Liver (tissue), 9 donors: ENCODE data around the gene SPATS2. TPM values are rescaled to one million over a fixed set of nuclear protein-coding genes. Genes with fewer than 3 reads are reported as not detected.
"Not testable (repeated sequence)": the region's sequence is repeated elsewhere in the genome, so short reads cannot be mapped to it uniquely, and the experiment has no call there.

Source experiments
- DNase-seq: peaks from one replicate; pipeline ENCODE4 v3.0.0-alpha.2; 2017; ENCODE audit warnings: low spot score
- H3K27ac ChIP-seq, 2 donors: one replicate each; pipeline ENCODE4 v1.7.0; 2013; ENCODE audit warnings: inconsistent platforms in 2 of 2, low read length in 2 of 2, control low read depth in 1 of 2, low read depth in 1 of 2, mild to moderate bottlenecking in 1 of 2
- H3K27me3 ChIP-seq, 4 donors: one replicate each; pipeline versions ENCODE4 v1.6.1 to v1.7.0; 2013; ENCODE audit warnings: low read length in 3 of 4, inconsistent platforms in 1 of 4, mild to moderate bottlenecking in 1 of 4, moderate library complexity in 1 of 4; ENCODE audit not compliant: control insufficient read depth in 4 of 4, insufficient read depth in 4 of 4
- H3K36me3 ChIP-seq, 4 donors: one replicate each; pipeline versions ENCODE4 v1.6.1 to v1.7.0; 2013; ENCODE audit warnings: low read length in 3 of 4, mild to moderate bottlenecking in 3 of 4, low read depth in 1 of 4, moderate library complexity in 1 of 4; ENCODE audit not compliant: control insufficient read depth in 4 of 4, insufficient read depth in 3 of 4
- H3K4me1 ChIP-seq, 4 donors: one replicate each; pipeline versions ENCODE4 v1.6.1 to v1.7.0; 2013; ENCODE audit warnings: low read length in 3 of 4, mild to moderate bottlenecking in 3 of 4, moderate library complexity in 1 of 4; ENCODE audit not compliant: control insufficient read depth in 4 of 4, insufficient read depth in 4 of 4
- H3K4me3 ChIP-seq, 3 donors: one replicate each; pipeline versions ENCODE4 v1.6.1 to v1.7.0; 2013; ENCODE audit warnings: low read length in 3 of 3, control low read depth in 1 of 3, low read depth in 1 of 3, mild to moderate bottlenecking in 1 of 3
- H3K9ac ChIP-seq, 2 donors: one replicate each; pipeline ENCODE4 v1.7.0; 2013; ENCODE audit warnings: low read length in 2 of 2, mild to moderate bottlenecking in 2 of 2, moderate library complexity in 2 of 2, control low read depth in 1 of 2, low read depth in 1 of 2
- H3K9me3 ChIP-seq, 4 donors: one replicate each; pipeline versions ENCODE4 v1.6.1 to v1.7.0; 2013; ENCODE audit warnings: low read length in 3 of 4; ENCODE audit not compliant: control insufficient read depth in 4 of 4
- ATF3 ChIP-seq: IDR thresholded peaks from 2 replicates; pipeline ENCODE4 v1.6.1; 2016; ENCODE audit warnings: antibody characterized with exemption
- CTCF ChIP-seq: fragments of 150-350 bp; IDR thresholded peaks from 2 replicates; pipeline ENCODE4 v1.5.1; 2017; ENCODE audit warnings: improper control_type of control experiment, low read depth, low read length; ENCODE audit not compliant: missing input control
- EGR1 ChIP-seq, 2 donors: IDR thresholded peaks; 2 replicates each; pipeline ENCODE4 v1.6.1; 2016 to 2018; ENCODE audit warnings: antibody characterized with exemption in 2 of 2, low read depth in 2 of 2
- FOXA2 ChIP-seq: IDR thresholded peaks from 2 replicates; pipeline ENCODE4 v1.6.1; 2016; ENCODE audit warnings: antibody characterized with exemption
- GABPA ChIP-seq, 2 donors: IDR thresholded peaks in 1 of 2; conservative IDR thresholded peaks in 1 of 2; 2 replicates each; pipeline ENCODE4 v1.6.1; 2016; ENCODE audit warnings: antibody characterized with exemption in 2 of 2, mild to moderate bottlenecking in 1 of 2, moderate library complexity in 1 of 2
- JUND ChIP-seq, 2 donors: IDR thresholded peaks; 2 replicates each; pipeline ENCODE4 v1.6.1; 2016; ENCODE audit warnings: antibody characterized with exemption in 2 of 2
- NR2F2 ChIP-seq: IDR thresholded peaks from 2 replicates; pipeline ENCODE4 v1.6.1; 2016; ENCODE audit warnings: antibody characterized with exemption
- RAD21 ChIP-seq, 2 donors: IDR thresholded peaks; 2 replicates each; pipeline ENCODE4 v1.6.1; 2016; ENCODE audit warnings: antibody characterized with exemption in 2 of 2, mild to moderate bottlenecking in 2 of 2
- RXRA ChIP-seq, 2 donors: IDR thresholded peaks; 2 replicates each; pipeline ENCODE4 v1.6.1; 2017 to 2018; ENCODE audit warnings: antibody characterized with exemption in 2 of 2, mild to moderate bottlenecking in 1 of 2
- WGBS: extraction: QIAGEN DNeasy Blood & Tissue Kit; methylation state at CpG from one replicate; pipeline ENCODE4 v1.1.7; 2013; 5-methylcytosine and 5-hydroxymethylcytosine counted together
- polyA plus RNA-seq, 2 donors: library from polyadenylated mRNA; stranded (reverse) in 1 of 2; unstranded in 1 of 2; fragments of 200-250 nt in 1 of 2; fragments of >200 nt in 1 of 2; fragmentation: Nextera tagmentation in 1 of 2; extraction: Ambion mirVana in 1 of 2; gene quantifications; one replicate each; pipeline versions ENCODE4 v1.2.1 to v1.2.3, GENCODE V29; 2013 to 2015
- total RNA-seq, 2 donors: library from RNA; depleted of rRNA; stranded (reverse); fragments of >200 nt; gene quantifications; one replicate each; pipeline ENCODE4 v1.2.3, GENCODE V29; 2014
- TF ChIP-seq, protein P1 (sequence below): IDR thresholded peaks from 2 replicates; pipeline ENCODE4 v1.6.1; 2016; ENCODE audit warnings: antibody characterized with exemption
- TF ChIP-seq, protein P2 (sequence below): IDR thresholded peaks from 2 replicates; pipeline ENCODE4 v1.6.1; 2016; ENCODE audit warnings: antibody characterized with exemption
- donor health status: healthy.
- donor health status: healthy.
- donor health status: healthy.
- donor health status: healthy.
- donor health status: healthy.

SPATS2 gene
- total and polyA plus RNA-seq, 4 donors: 2.4 to 5.2 (median 4.5) TPM

GRCh38 chr12:49422114-49422513 is 54.9 kb downstream of the SPATS2 start (continued):
- no peak for TF ChIP-seq FOXA2
- TF ChIP-seq CTCF: no peak
- TF ChIP-seq GABPA (IDR thresholded peaks at IDR 0.05 in 1 of 2, conservative IDR thresholded peaks at IDR 0.05 in 1 of 2): no peak

- no peaks in the 10 kb centered on the region for H3K9me3 ChIP-seq
- H3K27me3 ChIP-seq: no peaks in the 10 kb centered on the region
- no peak overlapping the region for H3K27ac ChIP-seq
- no peaks in the 10 kb centered on the region for H3K36me3 ChIP-seq
- 89% methylated on average over 4 of the region's 4 CpGs for WGBS
- H3K4me3 ChIP-seq: no peak overlapping the region
- DNase-seq: no peak
- TF ChIP-seq ATF3 (no peak), EGR1 (IDR thresholded peaks at IDR 0.05; ENCODE audit: low read depth in 2 of 2) (no peak), RAD21 (IDR thresholded peaks at IDR 0.05) (no peak), RXRA (IDR thresholded peaks at IDR 0.05) (no peak), CTCF (no peak)
- TF ChIP-seq, protein P1, sequence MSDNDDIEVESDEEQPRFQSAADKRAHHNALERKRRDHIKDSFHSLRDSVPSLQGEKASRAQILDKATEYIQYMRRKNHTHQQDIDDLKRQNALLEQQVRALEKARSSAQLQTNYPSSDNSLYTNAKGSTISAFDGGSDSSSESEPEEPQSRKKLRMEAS: no peak
- TF ChIP-seq, protein P2, sequence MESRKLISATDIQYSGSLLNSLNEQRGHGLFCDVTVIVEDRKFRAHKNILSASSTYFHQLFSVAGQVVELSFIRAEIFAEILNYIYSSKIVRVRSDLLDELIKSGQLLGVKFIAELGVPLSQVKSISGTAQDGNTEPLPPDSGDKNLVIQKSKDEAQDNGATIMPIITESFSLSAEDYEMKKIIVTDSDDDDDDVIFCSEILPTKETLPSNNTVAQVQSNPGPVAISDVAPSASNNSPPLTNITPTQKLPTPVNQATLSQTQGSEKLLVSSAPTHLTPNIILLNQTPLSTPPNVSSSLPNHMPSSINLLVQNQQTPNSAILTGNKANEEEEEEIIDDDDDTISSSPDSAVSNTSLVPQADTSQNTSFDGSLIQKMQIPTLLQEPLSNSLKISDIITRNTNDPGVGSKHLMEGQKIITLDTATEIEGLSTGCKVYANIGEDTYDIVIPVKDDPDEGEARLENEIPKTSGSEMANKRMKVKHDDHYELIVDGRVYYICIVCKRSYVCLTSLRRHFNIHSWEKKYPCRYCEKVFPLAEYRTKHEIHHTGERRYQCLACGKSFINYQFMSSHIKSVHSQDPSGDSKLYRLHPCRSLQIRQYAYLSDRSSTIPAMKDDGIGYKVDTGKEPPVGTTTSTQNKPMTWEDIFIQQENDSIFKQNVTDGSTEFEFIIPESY: no peak
- H3K4me1 ChIP-seq: no peaks in the 10 kb centered on the region
- H3K9ac ChIP-seq: no peak overlapping the region
These were observed 61.5 kb downstream of the SPATS2 start for GRCh38 chr12:49428793-49429192.

GRCh38 chr12:49432616-49433015 is 65.4 kb downstream of the SPATS2 start:
- no peak overlapping the region for H3K4me3 ChIP-seq
- TF ChIP-seq JUND (IDR thresholded peaks at IDR 0.05) (no peak), NR2F2 (no peak), EGR1 (IDR thresholded peaks at IDR 0.05; ENCODE audit: low read depth in 2 of 2) (no peak)
- H3K4me1 ChIP-seq: no peaks in the 10 kb centered on the region
- no peaks in the 10 kb centered on the region for H3K36me3 ChIP-seq
- no peak overlapping the region for H3K27ac ChIP-seq
- no peaks in the 10 kb centered on the region for H3K27me3 ChIP-seq
- no peaks in the 10 kb centered on the region for H3K9me3 ChIP-seq
- no peak overlapping the region for H3K9ac ChIP-seq
- 89% methylated on average over 2 of the region's 2 CpGs for WGBS
- DNase-seq: no peak

GRCh38 chr12:49436799-49437198 is 69.5 kb downstream of the SPATS2 start:
- DNase-seq, H3K27ac ChIP-seq, H3K4me3 ChIP-seq, H3K9ac ChIP-seq, H3K36me3 ChIP-seq, H3K9me3 ChIP-seq, H3K27me3 ChIP-seq, H3K4me1 ChIP-seq: not testable (repeated sequence)
- WGBS: 97% methylated on average over 29 of the region's 31 CpGs
